Measurements from ENCODE around the gene DAZL. TPM values are rescaled to one million over a fixed set of nuclear protein-coding genes. Genes with fewer than 3 reads are reported as not detected.

DAZL gene
- total RNA-seq, 1 donor from 2014 or later = not detected

- no peak for DNase-seq (ENCODE audit: low read depth in 2 of 2)
Observed at GRCh38 chr3:16545413-16546185, 59.6 kb downstream of the DAZL start.

- no peak for DNase-seq (ENCODE audit: low read depth in 2 of 2)
Observed at GRCh38 chr3:16543242-16543864, 61.9 kb downstream of the DAZL start.

- DNase-seq (ENCODE audit: low read depth in 2 of 2) = no peak
Observed at GRCh38 chr3:16538507-16538906, 66.7 kb downstream of the DAZL start.

GRCh38 chr3:16536996-16537395, 68.2 kb downstream of the DAZL start:
- no peak for DNase-seq (ENCODE audit: low read depth in 2 of 2)

Other genes starting within 250 kb of the DAZL start
- 21.4 and 22.9 TPM in 2 replicates for gene RFTN1, start 91.7 kb downstream of the DAZL start, total RNA-seq

All from lung microvascular endothelial cell (primary cell).